ENCODE measurements around the gene SMPX. TPM values are rescaled to one million over a fixed set of nuclear protein-coding genes. Genes with fewer than 3 reads are reported as not detected.

The SMPX gene
- total and polyA plus RNA-seq, 8 donors: 1.0 to 126 (median 13.9) TPM; not detected in 2

- H3K4me3 ChIP-seq: no peak overlapping the region
- H3K36me3 ChIP-seq: no peaks in the 10 kb centered on the region
- no peak for DNase-seq
- intact Hi-C loops (cut with DNase I; ENCODE audit: low total_unique reads): no loop called here
- TF ChIP-seq EP300 (IDR thresholded peaks at IDR 0.05): no peak
- TF ChIP-seq POLR2A (IDR thresholded peaks at IDR 0.05): no peak
- TF ChIP-seq CTCF (IDR thresholded peaks at IDR 0.05): no peak
- TF ChIP-seq POLR2AphosphoS5 (IDR thresholded peaks at IDR 0.05): no peak
- no peaks in the 10 kb centered on the region for H3K4me1 ChIP-seq
- no peaks in the 10 kb centered on the region for H3K9me3 ChIP-seq
- 69 to 87% (median 83%) methylated on average over 4 of the region's 4 CpGs for WGBS, 5 donors
- no peak overlapping the region for H3K27ac ChIP-seq
- H3K27me3 ChIP-seq: no peaks in the 10 kb centered on the region
These were observed 59.6 kb downstream of the SMPX start for GRCh38 chrX:21698272-21698671.

- no peak for TF ChIP-seq CTCF (IDR thresholded peaks at IDR 0.05)
- no peak for TF ChIP-seq EP300 (IDR thresholded peaks at IDR 0.05)
- TF ChIP-seq POLR2AphosphoS5 (IDR thresholded peaks at IDR 0.05): no peak
- no peak for TF ChIP-seq POLR2A (IDR thresholded peaks at IDR 0.05)
- Histone ChIP-seq H3K4me3 (no peak overlapping the region), H3K9me3 (no peaks in the 10 kb centered on the region), H3K27ac (no peak overlapping the region), H3K27me3 (no peaks in the 10 kb centered on the region), H3K36me3 (no peaks in the 10 kb centered on the region), H3K4me1 (no peaks in the 10 kb centered on the region)
- intact Hi-C loops (cut with DNase I; ENCODE audit: low total_unique reads): no loop called here
- WGBS, 5 donors: 80 to 93% (median 87%) methylated on average over 3 of the region's 3 CpGs
- DNase-seq: no peak
These were observed 66.4 kb downstream of the SMPX start for GRCh38 chrX:21691512-21692018.

GRCh38 chrX:21683941-21684340 is 74.0 kb downstream of the SMPX start:
- no peaks in the 10 kb centered on the region for H3K4me1 ChIP-seq
- no peak for DNase-seq
- H3K36me3 ChIP-seq: no peaks in the 10 kb centered on the region
- H3K9me3 ChIP-seq: no peaks in the 10 kb centered on the region
- no peaks in the 10 kb centered on the region for H3K27me3 ChIP-seq
- intact Hi-C loops (cut with DNase I; ENCODE audit: low total_unique reads): no loop called here
- WGBS, 5 donors: 58 to 84% (median 78%) methylated on average over 1 of the region's 1 CpG
- H3K4me3 ChIP-seq: no peak overlapping the region
- TF ChIP-seq POLR2A (IDR thresholded peaks at IDR 0.05) (no peak), POLR2AphosphoS5 (IDR thresholded peaks at IDR 0.05) (no peak), CTCF (IDR thresholded peaks at IDR 0.05) (no peak), EP300 (IDR thresholded peaks at IDR 0.05) (no peak)
- no peak overlapping the region for H3K27ac ChIP-seq

- H3K4me1 ChIP-seq: no peaks in the 10 kb centered on the region
- H3K27ac ChIP-seq: no peak overlapping the region
- no peak for DNase-seq
- H3K4me3 ChIP-seq: no peak overlapping the region
- H3K36me3 ChIP-seq: no peaks in the 10 kb centered on the region
- intact Hi-C loops (cut with DNase I; ENCODE audit: low total_unique reads): no loop called here
- no peak for TF ChIP-seq CTCF (IDR thresholded peaks at IDR 0.05)
- no peak for TF ChIP-seq POLR2AphosphoS5 (IDR thresholded peaks at IDR 0.05)
- TF ChIP-seq EP300 (IDR thresholded peaks at IDR 0.05): no peak
- TF ChIP-seq POLR2A (IDR thresholded peaks at IDR 0.05): no peak
- H3K27me3 ChIP-seq: no peaks in the 10 kb centered on the region
- 54 to 71% (median 59%) methylated on average over 4 of the region's 4 CpGs for WGBS, 5 donors
- H3K9me3 ChIP-seq: no peaks in the 10 kb centered on the region
These were observed 79.8 kb downstream of the SMPX start for GRCh38 chrX:21678048-21678612.

All from stomach (tissue), 9 donors.